ENCODE data around the gene ZNF318.

Gene ZNF318

GRCh38 chr6:43295456-43295855, 74.0 kb downstream of the ZNF318 start:
- Histone ChIP-seq H3K36me3 (no peaks in the 10 kb centered on the region), H3K4me3 (ENCODE audit: low read depth in 1 of 2, low read length in 1 of 2) (no peak overlapping the region), H3K9me3 (no peaks in the 10 kb centered on the region), H3K27me3 (peaks cover 51% of the 10 kb centered on the region), H3K27ac (no peak overlapping the region), H3K4me1 (ENCODE audit: control insufficient read depth in 1 of 2, insufficient read depth in 1 of 2, low read depth in 1 of 2, low read length in 1 of 2) (no peaks in the 10 kb centered on the region)
- no peak for TF ChIP-seq CTCF (IDR thresholded peaks at IDR 0.05)

DNA sequence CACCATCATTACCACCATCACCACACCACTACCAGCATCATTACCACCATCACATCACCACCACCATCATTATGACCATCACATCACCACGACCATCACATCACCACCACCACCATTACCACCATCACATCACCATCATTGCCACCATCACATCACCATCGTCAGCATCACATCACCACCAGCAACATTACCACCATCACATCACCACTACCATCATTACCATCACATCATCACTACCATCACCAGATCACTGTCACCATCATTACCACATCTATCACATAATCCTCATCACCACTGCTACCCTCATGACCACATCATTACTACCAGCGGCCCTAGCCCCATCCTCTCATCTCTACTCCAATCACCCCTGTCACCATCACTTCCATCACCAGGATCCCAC, 74.9 kb downstream of the ZNF318 start:
- Histone ChIP-seq H3K4me3 (ENCODE audit: low read depth in 1 of 2, low read length in 1 of 2) (no peak overlapping the region), H3K36me3 (no peaks in the 10 kb centered on the region), H3K9me3 (no peaks in the 10 kb centered on the region), H3K27ac (no peak overlapping the region), H3K27me3 (peaks cover 49% of the 10 kb centered on the region), H3K4me1 (ENCODE audit: control insufficient read depth in 1 of 2, insufficient read depth in 1 of 2, low read depth in 1 of 2, low read length in 1 of 2) (no peaks in the 10 kb centered on the region)
- TF ChIP-seq CTCF (IDR thresholded peaks at IDR 0.05) = no peak

GRCh38 chr6:43293698-43294097, 75.7 kb downstream of the ZNF318 start:
- H3K4me3 ChIP-seq (ENCODE audit: low read depth in 1 of 2, low read length in 1 of 2) = no peak overlapping the region
- peaks cover 49% of the 10 kb centered on the region for H3K27me3 ChIP-seq
- no peak for TF ChIP-seq CTCF (IDR thresholded peaks at IDR 0.05)
- no peaks in the 10 kb centered on the region for H3K4me1 ChIP-seq (ENCODE audit: control insufficient read depth in 1 of 2, insufficient read depth in 1 of 2, low read depth in 1 of 2, low read length in 1 of 2)
- no peaks in the 10 kb centered on the region for H3K36me3 ChIP-seq
- H3K27ac ChIP-seq = no peak overlapping the region
- no peaks in the 10 kb centered on the region for H3K9me3 ChIP-seq

DNA sequence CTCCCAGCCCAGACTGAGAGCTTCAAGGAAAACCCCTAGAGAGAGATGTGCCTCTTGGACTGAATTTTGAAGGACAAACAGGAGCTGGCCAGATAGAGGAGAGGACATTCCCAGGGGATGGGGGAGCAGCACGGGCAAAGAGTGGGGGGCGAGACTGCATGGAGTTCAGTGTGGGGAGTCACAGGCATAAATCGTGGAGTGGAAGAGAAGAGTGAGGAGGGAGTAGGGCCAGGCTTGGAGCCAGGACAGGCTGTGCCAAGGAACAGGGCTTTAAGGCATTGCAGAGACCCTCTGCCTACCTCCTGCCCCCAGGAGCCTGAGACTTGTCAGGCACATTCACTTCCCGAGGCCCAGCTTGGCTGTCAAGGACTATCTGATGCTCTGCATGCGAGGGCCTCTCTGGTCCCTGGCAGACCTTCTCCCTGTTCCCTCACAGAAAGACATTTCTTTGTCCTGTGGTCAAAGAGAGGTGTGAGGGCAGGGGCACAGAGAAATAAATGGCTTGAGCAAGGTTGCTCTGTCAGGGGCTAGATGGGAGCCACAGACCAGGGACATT, 76.6 kb downstream of the ZNF318 start:
- TF ChIP-seq CTCF (IDR thresholded peaks at IDR 0.05) = no peak
- Histone ChIP-seq H3K36me3 (no peaks in the 10 kb centered on the region), H3K4me1 (ENCODE audit: control insufficient read depth in 1 of 2, insufficient read depth in 1 of 2, low read depth in 1 of 2, low read length in 1 of 2) (no peaks in the 10 kb centered on the region), H3K9me3 (no peaks in the 10 kb centered on the region), H3K27ac (no peak overlapping the region), H3K27me3 (peaks cover 47% of the 10 kb centered on the region), H3K4me3 (ENCODE audit: low read depth in 1 of 2, low read length in 1 of 2) (no peak overlapping the region)

DNA sequence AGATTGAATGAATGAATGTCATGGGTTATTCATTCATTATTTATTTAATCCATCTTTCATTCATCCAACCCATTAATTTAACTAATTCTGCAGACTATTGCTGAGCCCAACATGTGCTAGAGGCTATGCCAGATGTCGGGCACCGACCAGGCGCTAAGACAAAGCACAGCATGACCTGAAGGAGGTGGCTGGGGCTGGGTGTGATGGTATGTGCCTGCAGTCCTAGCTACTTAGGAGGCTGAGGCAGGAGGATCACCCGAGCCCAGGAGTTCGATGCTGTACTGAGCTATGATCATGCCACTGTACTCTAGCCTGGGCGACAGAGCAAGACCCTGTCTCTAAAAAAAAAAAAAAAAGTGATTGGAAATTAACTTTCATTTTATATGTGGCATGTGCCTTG, 77.1 kb downstream of the ZNF318 start:
- H3K27ac ChIP-seq = no peak overlapping the region
- no peaks in the 10 kb centered on the region for H3K36me3 ChIP-seq
- no peak overlapping the region for H3K4me3 ChIP-seq (ENCODE audit: low read depth in 1 of 2, low read length in 1 of 2)
- peaks cover 47% of the 10 kb centered on the region for H3K27me3 ChIP-seq
- no peak for TF ChIP-seq CTCF (IDR thresholded peaks at IDR 0.05)
- no peaks in the 10 kb centered on the region for H3K9me3 ChIP-seq
- H3K4me1 ChIP-seq (ENCODE audit: control insufficient read depth in 1 of 2, insufficient read depth in 1 of 2, low read depth in 1 of 2, low read length in 1 of 2) = no peaks in the 10 kb centered on the region

DNA sequence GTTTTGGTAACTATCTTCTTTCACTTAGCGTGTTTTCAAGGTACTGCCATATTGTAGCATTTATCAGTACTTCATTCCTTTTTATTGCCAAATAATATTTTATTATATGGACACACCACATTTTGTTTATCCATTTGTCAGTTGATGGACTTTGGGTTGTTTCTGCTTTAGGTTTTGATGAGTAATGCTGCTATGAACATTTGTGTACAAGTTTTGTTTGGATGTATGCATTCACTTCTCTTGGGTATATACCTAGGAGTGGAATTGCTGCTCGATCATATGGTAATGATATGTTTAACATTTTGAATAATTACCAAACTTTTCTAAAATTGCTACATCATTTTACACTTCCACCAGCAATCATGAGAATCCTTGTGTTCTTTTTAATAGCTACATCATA, 77.7 kb downstream of the ZNF318 start:
- Histone ChIP-seq H3K4me3 (ENCODE audit: low read depth in 1 of 2, low read length in 1 of 2) (no peak overlapping the region), H3K27me3 (peaks cover 47% of the 10 kb centered on the region), H3K9me3 (no peaks in the 10 kb centered on the region), H3K4me1 (ENCODE audit: control insufficient read depth in 1 of 2, insufficient read depth in 1 of 2, low read depth in 1 of 2, low read length in 1 of 2) (no peaks in the 10 kb centered on the region), H3K27ac (no peak overlapping the region), H3K36me3 (no peaks in the 10 kb centered on the region)
- TF ChIP-seq CTCF (IDR thresholded peaks at IDR 0.05) = no peak
